AG04449 (cell line): ENCODE measurements around the gene TACR1.

Experiments
- CTCF ChIA-PET: fragments of 350-600 bp; formaldehyde crosslinking; extraction: SDS; loops from one replicate; lab custom pipeline; 2021; ENCODE audit warnings: antibody characterized with exemption; lab: Yijun Ruan, JAX
- POLR2A ChIA-PET: fragments of 400-600, 350-600 bp; formaldehyde crosslinking; extraction: SDS; loops from one replicate; lab custom pipeline; 2020; ENCODE audit warnings: antibody characterized with exemption, inconsistent platforms; lab: Yijun Ruan, JAX
- DNase-seq: peaks from one replicate; pipeline ENCODE4 v3.0.0-alpha.2; 2010; ENCODE audit warnings: low read depth, low spot score
- H3K4me3 ChIP-seq: 2 replicates; pipeline ENCODE4 v1.5.1; 2011; ENCODE audit warnings: low read depth, mild to moderate bottlenecking, control low read depth, low read length
- CTCF ChIP-seq: IDR thresholded peaks from one replicate; pipeline ENCODE4 v1.5.1; 2011; ENCODE audit warnings: mild to moderate bottlenecking, moderate library complexity, low read length, control low read depth, inconsistent platforms; ENCODE audit not compliant: insufficient read depth; ENCODE audit errors: missing control alignments

The TACR1 gene

GRCh38 chr2:75100801-75101151 lies 98.5 kb downstream of the TACR1 start:
- TF ChIP-seq CTCF = no peak
- POLR2A ChIA-PET = interaction anchor here (0.9 to 1.2 kb wide), 3 partner anchors 13 to 101 kb away, joined by 3 to 4 read pairs (median 3); no protein-coding TSS in a partner anchor
- H3K4me3 ChIP-seq = no peak overlapping the region
- DNase-seq = peak; percentile 29
- CTCF ChIA-PET = interaction anchor here (0.9 to 2.3 kb wide), 6 partner anchors 13 to 255 kb away, joined by 3 to 7 read pairs (median 4); partner anchors contain the start of gene TACR1

GRCh38 chr2:75100011-75100800 lies 99.1 kb downstream of the TACR1 start:
- peak; percentile 81 for DNase-seq
- no peak overlapping the region for H3K4me3 ChIP-seq
- ChIA-PET POLR2A (interaction anchor here (0.9 to 1.2 kb wide), 3 partner anchors 13 to 102 kb away, joined by 3 to 4 read pairs (median 3); no protein-coding TSS in a partner anchor), CTCF (interaction anchor here (0.8 to 2.3 kb wide), 11 partner anchors 12 to 412 kb away, joined by 3 to 8 read pairs (median 4); partner anchors contain the start of gene TACR1)
- no peak for TF ChIP-seq CTCF

GRCh38 chr2:75099521-75099922 lies 99.8 kb downstream of the TACR1 start:
- ChIA-PET CTCF (interaction anchor here (0.6 to 2.3 kb wide), 14 partner anchors 12 to 411 kb away, joined by 3 to 8 read pairs (median 3); partner anchors contain the start of gene TACR1), POLR2A (interaction anchor here (1.2 kb wide), 1 partner anchor 78 kb away, joined by 3 read pairs; no protein-coding TSS in a partner anchor)
- no peak for TF ChIP-seq CTCF
- no peak for DNase-seq
- no peak overlapping the region for H3K4me3 ChIP-seq

- TF ChIP-seq CTCF = peak; percentile 54
- POLR2A ChIA-PET = interaction anchor here (0.7 kb wide), 1 partner anchor 262 kb away, joined by 3 read pairs; no protein-coding TSS in a partner anchor
- no peak for DNase-seq
Observed at GRCh38 chr2:75098856-75099255, 100.5 kb downstream of the TACR1 start.

GRCh38 chr2:75097831-75098230 lies 101.5 kb downstream of the TACR1 start:
- ChIA-PET CTCF (interaction anchor here (0.6 to 2.3 kb wide), 6 partner anchors 8 to 407 kb away, joined by 3 to 8 read pairs (median 4); no protein-coding TSS in a partner anchor), POLR2A (no interaction called here)
- TF ChIP-seq CTCF = no peak
- no peak for DNase-seq
- no peak overlapping the region for H3K4me3 ChIP-seq

More at GRCh38 chr2:75098856-75099255, 100.5 kb downstream of the TACR1 start:
- no peak overlapping the region for H3K4me3 ChIP-seq
- CTCF ChIA-PET = interaction anchor here (0.6 to 2.3 kb wide), 17 partner anchors 9 to 650 kb away, joined by 3 to 8 read pairs (median 4); partner anchors contain the start of gene TACR1

GRCh38 chr2:75094405-75094804 lies 104.9 kb downstream of the TACR1 start:
- DNase-seq = no peak
- ChIA-PET CTCF (interaction anchor here (0.7 to 1.3 kb wide), 4 partner anchors 26 to 259 kb away, joined by 3 to 5 read pairs (median 4); no protein-coding TSS in a partner anchor), POLR2A (no interaction called here)
- no peak for TF ChIP-seq CTCF
- H3K4me3 ChIP-seq = no peak overlapping the region
